Glomerular endothelial cell (primary cell): ENCODE data around the gene SUSD6. TPM values are rescaled to one million over a fixed set of nuclear protein-coding genes. Genes with fewer than 3 reads are reported as not detected.
"Not testable (repeated sequence)": the region's sequence is repeated elsewhere in the genome, so short reads cannot be mapped to it uniquely, and the experiment has no call there.

Experiments used
- DNase-seq: peaks from one replicate; pipeline ENCODE4 v3.0.0-alpha.2; 2011; ENCODE audit warnings: low read depth, low spot score; ENCODE audit errors: extremely low read depth
- total RNA-seq: library from RNA; depleted of rRNA; stranded (reverse); fragments of >200 nt; gene quantifications from 2 replicates; pipeline ENCODE4 v1.2.3, GENCODE V29; 2015

The SUSD6 gene
- total RNA-seq, 1 donor from 2014 or later: 54.1 TPM

GRCh38 chr14:69591317-69591716 lies 20.1 kb upstream of the SUSD6 start:
- no peak for DNase-seq

- DNase-seq: no peak
These were observed 18.2 kb upstream of the SUSD6 start for GRCh38 chr14:69593018-69593677.

- no peak for DNase-seq
These were observed 16.6 kb upstream of the SUSD6 start for GRCh38 chr14:69594846-69595245.

- no peak for DNase-seq
These were observed 16.1 kb upstream of the SUSD6 start for GRCh38 chr14:69595336-69595735.

- DNase-seq: not testable (repeated sequence)
These were observed 12.0 kb upstream of the SUSD6 start for GRCh38 chr14:69599431-69599830.

- DNase-seq: no peak
These were observed 11.0 kb upstream of the SUSD6 start for GRCh38 chr14:69600304-69600891.

- no peak for DNase-seq
These were observed 5.7 kb upstream of the SUSD6 start for GRCh38 chr14:69605738-69606137.

GRCh38 chr14:69606258-69607184 lies 4.9 kb upstream of the SUSD6 start:
- no peak for DNase-seq

GRCh38 chr14:69610020-69610873 lies 1.1 kb upstream of the SUSD6 start:
- no peak for DNase-seq

- DNase-seq: no peak
These were observed 573 bp upstream of the SUSD6 start for GRCh38 chr14:69610874-69611171.

GRCh38 chr14:69612014-69612782 lies 802 bp downstream of the SUSD6 start:
- DNase-seq: no peak

GRCh38 chr14:69612783-69613130 lies 1.4 kb downstream of the SUSD6 start:
- DNase-seq: no peak

- no peak for DNase-seq
These were observed 2.1 kb downstream of the SUSD6 start for GRCh38 chr14:69613312-69614073.

GRCh38 chr14:69614592-69614991 lies 3.2 kb downstream of the SUSD6 start:
- DNase-seq: no peak

GRCh38 chr14:69615121-69615495 lies 3.7 kb downstream of the SUSD6 start:
- DNase-seq: no peak

GRCh38 chr14:69615496-69616407 lies 4.4 kb downstream of the SUSD6 start:
- DNase-seq: peak; percentile 45

GRCh38 chr14:69616408-69616773 lies 5.0 kb downstream of the SUSD6 start:
- no peak for DNase-seq

GRCh38 chr14:69617796-69618195 lies 6.4 kb downstream of the SUSD6 start:
- no peak for DNase-seq

GRCh38 chr14:69619012-69619411 lies 7.6 kb downstream of the SUSD6 start:
- DNase-seq: no peak
